H1 (cell line): Measurements from ENCODE around the gene WDR27.

Experiments used
- BACH1 ChIP-seq: IDR thresholded peaks from 2 replicates; pipeline ENCODE4 v1.6.1; 2012; ENCODE audit warnings: low read length, improper control_type of control experiment
- CTCF ChIP-seq, 3 experiments: IDR thresholded peaks; 1 replicate in 2 of 3; 2 replicates in 1 of 3; pipeline versions ENCODE4 v1.5.1 to v1.6.1; 2011; ENCODE audit warnings: low read length in 3 of 3, mild to moderate bottlenecking in 3 of 3, inconsistent platforms in 2 of 3, low read depth in 1 of 3, moderate library complexity in 1 of 3; ENCODE audit not compliant: insufficient read depth in 1 of 3; ENCODE audit errors: control extremely low read depth in 1 of 3
- EP300 ChIP-seq, 2 experiments: IDR thresholded peaks; 1 replicate in 1 of 2; 2 replicates in 1 of 2; pipeline ENCODE4 v1.6.1; 2011 to 2012; ENCODE audit warnings: low read depth in 2 of 2, low read length in 2 of 2, mild to moderate bottlenecking in 2 of 2, borderline replicate concordance in 1 of 2, inconsistent platforms in 1 of 2, moderate library complexity in 1 of 2
- POLR2A ChIP-seq, 2 experiments: IDR thresholded peaks; 1 replicate in 1 of 2; 2 replicates in 1 of 2; pipeline ENCODE4 v1.6.1; 2011; ENCODE audit warnings: low read depth in 2 of 2, low read length in 2 of 2, mild to moderate bottlenecking in 2 of 2; ENCODE audit errors: control extremely low read depth in 1 of 2
- RBBP5 ChIP-seq: IDR thresholded peaks from 2 replicates; pipeline ENCODE4 v1.7.1; 2012; ENCODE audit warnings: low read depth, mild to moderate bottlenecking, inconsistent platforms, low read length, moderate library complexity, borderline replicate concordance
- SP4 ChIP-seq: IDR thresholded peaks from 2 replicates; pipeline ENCODE4 v1.6.1; 2012; ENCODE audit warnings: low read length, inconsistent platforms
- TAF1 ChIP-seq: IDR thresholded peaks from 2 replicates; pipeline ENCODE4 v1.6.1; 2011; ENCODE audit warnings: mild to moderate bottlenecking, low read depth, low read length
- USF2 ChIP-seq: IDR thresholded peaks from 2 replicates; pipeline ENCODE4 v1.6.1; 2011; ENCODE audit warnings: low read length, improper control_type of control experiment

GRCh38 chr6:169545982-169546381, 155.8 kb downstream of the WDR27 start:
- no peak for TF ChIP-seq CTCF (IDR thresholded peaks at IDR 0.05; ENCODE audit: control extremely low read depth in 1 of 3, insufficient read depth in 1 of 3, low read depth in 1 of 3, low read length in 3 of 3)
- no peak for TF ChIP-seq RBBP5
- TF ChIP-seq SP4 = no peak
- no peak for TF ChIP-seq USF2
- TF ChIP-seq POLR2A (IDR thresholded peaks at IDR 0.05; ENCODE audit: control extremely low read depth in 1 of 2, low read depth in 2 of 2, low read length in 2 of 2) = no peak
- no peak for TF ChIP-seq TAF1
- TF ChIP-seq EP300 (IDR thresholded peaks at IDR 0.05; ENCODE audit: borderline replicate concordance in 1 of 2, low read depth in 2 of 2, low read length in 2 of 2) = no peak
- no peak for TF ChIP-seq BACH1
